Measurements from ENCODE around the gene BBS9. TPM values are rescaled to one million over a fixed set of nuclear protein-coding genes. Genes with fewer than 3 reads are reported as not detected.

Gene BBS9
- total RNA-seq, 1 donor from 2014 or later: 19.6 TPM

DNA sequence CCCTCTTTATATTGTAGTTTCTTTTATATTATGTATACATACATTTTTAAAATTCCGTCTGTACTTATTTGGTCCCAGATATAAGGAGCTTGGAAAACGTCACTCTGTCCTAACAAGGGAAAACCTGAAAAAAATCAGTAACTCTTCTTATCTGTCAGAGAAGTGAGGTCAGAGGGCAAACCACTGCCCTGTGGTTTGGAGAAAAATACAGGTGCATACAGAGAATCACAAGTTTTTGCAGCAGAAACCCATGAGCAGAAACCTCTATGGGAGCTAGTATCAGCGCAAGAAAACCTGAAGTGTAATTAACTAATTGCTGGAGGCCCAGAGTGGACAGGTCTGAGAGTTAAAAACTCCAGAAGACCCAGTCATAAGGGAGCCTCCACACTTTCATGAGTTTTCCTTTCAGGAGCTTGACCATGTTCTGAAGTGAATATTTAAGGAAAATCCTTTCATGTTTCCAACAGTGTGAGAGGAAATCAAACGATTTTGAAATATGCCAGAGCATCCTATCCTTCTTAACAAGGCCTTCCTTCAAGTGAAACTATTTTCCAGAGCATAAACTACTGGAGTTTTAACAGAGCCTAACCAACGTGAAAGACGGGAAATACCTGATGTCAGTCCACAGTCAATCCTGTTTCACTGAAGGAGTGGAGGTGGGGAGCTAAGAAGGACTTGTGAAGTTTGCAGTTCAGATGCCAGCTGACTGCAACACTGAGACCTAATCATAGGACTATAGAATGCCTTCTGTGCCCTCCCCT is 485.2 kb downstream of the BBS9 start:
- TF ChIP-seq, protein P1, sequence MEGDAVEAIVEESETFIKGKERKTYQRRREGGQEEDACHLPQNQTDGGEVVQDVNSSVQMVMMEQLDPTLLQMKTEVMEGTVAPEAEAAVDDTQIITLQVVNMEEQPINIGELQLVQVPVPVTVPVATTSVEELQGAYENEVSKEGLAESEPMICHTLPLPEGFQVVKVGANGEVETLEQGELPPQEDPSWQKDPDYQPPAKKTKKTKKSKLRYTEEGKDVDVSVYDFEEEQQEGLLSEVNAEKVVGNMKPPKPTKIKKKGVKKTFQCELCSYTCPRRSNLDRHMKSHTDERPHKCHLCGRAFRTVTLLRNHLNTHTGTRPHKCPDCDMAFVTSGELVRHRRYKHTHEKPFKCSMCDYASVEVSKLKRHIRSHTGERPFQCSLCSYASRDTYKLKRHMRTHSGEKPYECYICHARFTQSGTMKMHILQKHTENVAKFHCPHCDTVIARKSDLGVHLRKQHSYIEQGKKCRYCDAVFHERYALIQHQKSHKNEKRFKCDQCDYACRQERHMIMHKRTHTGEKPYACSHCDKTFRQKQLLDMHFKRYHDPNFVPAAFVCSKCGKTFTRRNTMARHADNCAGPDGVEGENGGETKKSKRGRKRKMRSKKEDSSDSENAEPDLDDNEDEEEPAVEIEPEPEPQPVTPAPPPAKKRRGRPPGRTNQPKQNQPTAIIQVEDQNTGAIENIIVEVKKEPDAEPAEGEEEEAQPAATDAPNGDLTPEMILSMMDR (IDR thresholded peaks at IDR 0.05): no peak
- Histone ChIP-seq H3K4me1 (no peaks in the 10 kb centered on the region), H3K4me3 (no peak overlapping the region), H3K27me3 (no peaks in the 10 kb centered on the region), H3K9me3 (no peaks in the 10 kb centered on the region), H3K27ac (no peak overlapping the region), H3K36me3 (no peaks in the 10 kb centered on the region)
- ATAC-seq (no peak), DNase-seq (no peak)
- intact Hi-C loops (cut with DNase I): no loop called here

DNA sequence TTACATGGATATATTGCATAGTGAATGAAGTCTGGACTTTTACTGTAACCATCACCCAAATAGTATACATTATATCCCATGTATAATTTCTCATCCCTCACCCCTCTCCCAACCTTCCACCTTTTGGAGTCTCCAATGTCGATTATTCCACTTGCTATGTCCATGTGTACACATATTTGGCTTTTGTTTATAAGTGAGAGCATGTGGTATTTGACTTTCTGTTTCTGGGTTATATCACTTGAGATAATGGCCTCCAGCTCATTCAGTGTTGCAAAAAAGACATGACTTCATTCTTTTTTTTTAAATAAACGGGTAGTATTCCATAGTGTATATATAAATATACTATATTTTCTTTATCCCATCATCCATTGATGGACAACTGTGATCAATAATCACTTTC is 487.4 kb downstream of the BBS9 start:
- no peak for DNase-seq
- no peak for ATAC-seq
- Histone ChIP-seq H3K9me3 (peaks cover 3% of the 10 kb centered on the region), H3K27me3 (no peaks in the 10 kb centered on the region), H3K4me3 (no peak overlapping the region), H3K36me3 (no peaks in the 10 kb centered on the region), H3K4me1 (no peaks in the 10 kb centered on the region), H3K27ac (no peak overlapping the region)
- intact Hi-C loops (cut with DNase I): no loop called here
- TF ChIP-seq, protein P1 (IDR thresholded peaks at IDR 0.05): no peak

DNA sequence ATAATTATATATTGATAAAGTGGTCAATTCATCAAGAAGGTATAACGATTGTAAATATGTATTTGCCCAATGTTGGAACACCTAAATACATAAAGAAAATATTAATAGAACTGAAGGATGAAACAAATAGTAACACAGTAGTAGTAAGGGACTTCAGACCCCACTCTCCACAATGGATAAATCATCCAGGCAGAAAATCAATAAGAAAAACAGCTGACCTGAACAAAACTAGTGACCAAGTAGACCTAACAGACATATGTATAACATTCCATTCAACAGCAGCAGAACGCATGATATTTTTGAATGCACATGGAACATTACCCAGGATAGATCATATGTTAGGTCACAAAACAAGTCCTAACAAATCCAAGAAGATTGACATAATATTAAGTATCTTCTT is 489.9 kb downstream of the BBS9 start:
- intact Hi-C loops (cut with DNase I): no loop called here
- Histone ChIP-seq H3K9me3 (peaks cover 3% of the 10 kb centered on the region), H3K36me3 (no peaks in the 10 kb centered on the region), H3K4me3 (no peak overlapping the region), H3K27me3 (no peaks in the 10 kb centered on the region), H3K4me1 (no peaks in the 10 kb centered on the region), H3K27ac (no peak overlapping the region)
- DNase-seq (no peak), ATAC-seq (no peak)
- TF ChIP-seq, protein P1 (IDR thresholded peaks at IDR 0.05): no peak

DNA sequence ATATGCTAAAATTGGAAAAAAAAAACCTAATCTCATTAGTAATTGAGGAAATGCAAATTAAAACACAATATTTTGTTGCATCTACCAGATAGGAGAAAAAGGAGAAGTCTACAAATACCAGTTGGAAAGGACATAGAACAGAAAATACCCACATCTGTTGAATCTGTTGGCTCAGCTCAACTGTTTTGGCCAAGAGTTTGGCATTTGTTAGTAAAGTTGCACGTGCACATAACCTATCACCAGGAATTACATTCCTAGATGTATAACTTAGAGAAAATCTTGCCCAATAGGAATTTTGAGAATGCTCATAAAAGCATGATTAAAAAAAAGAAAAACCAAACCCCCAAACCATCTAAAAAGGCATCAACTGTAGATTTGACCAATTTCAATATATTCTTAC is 493.9 kb downstream of the BBS9 start:
- TF ChIP-seq, protein P1 (IDR thresholded peaks at IDR 0.05): no peak

DNA sequence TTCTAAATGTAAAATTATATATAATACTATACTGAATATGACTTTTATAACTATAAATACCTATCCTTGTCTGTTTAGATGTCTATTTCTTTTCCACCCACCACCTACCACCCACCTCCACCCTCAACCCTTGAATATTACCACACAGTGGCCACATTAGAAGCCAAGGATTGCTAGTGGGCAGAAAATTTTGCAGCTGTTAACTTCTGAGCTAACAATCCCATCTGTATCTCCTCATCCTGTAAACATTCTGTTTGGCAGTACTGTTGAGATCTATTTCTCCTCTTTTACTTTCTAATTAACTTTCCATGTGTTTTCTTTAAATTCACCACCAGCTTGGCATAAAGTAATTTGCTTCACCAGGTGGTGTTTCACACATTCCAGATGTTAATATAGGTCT is 494.9 kb downstream of the BBS9 start:
- DNase-seq: no peak
- peaks cover 3% of the 10 kb centered on the region for H3K9me3 ChIP-seq
- no peak overlapping the region for H3K27ac ChIP-seq
- no peaks in the 10 kb centered on the region for H3K27me3 ChIP-seq
- intact Hi-C loops (cut with DNase I): no loop called here
- no peaks in the 10 kb centered on the region for H3K36me3 ChIP-seq
- H3K4me3 ChIP-seq: no peak overlapping the region
- H3K4me1 ChIP-seq: no peaks in the 10 kb centered on the region
- TF ChIP-seq, protein P1 (IDR thresholded peaks at IDR 0.05): no peak
- no peak for ATAC-seq

More for the DNA sequence above, 493.9 kb downstream of the BBS9 start:
- peaks cover 3% of the 10 kb centered on the region for H3K9me3 ChIP-seq
- H3K27ac ChIP-seq: no peak overlapping the region
- intact Hi-C loops (cut with DNase I): no loop called here
- no peak overlapping the region for H3K4me3 ChIP-seq
- H3K27me3 ChIP-seq: no peaks in the 10 kb centered on the region
- ATAC-seq (no peak), DNase-seq (no peak)
- no peaks in the 10 kb centered on the region for H3K4me1 ChIP-seq
- H3K36me3 ChIP-seq: no peaks in the 10 kb centered on the region
